ENCODE results near the gene FAM120B.

Gene FAM120B

DNA sequence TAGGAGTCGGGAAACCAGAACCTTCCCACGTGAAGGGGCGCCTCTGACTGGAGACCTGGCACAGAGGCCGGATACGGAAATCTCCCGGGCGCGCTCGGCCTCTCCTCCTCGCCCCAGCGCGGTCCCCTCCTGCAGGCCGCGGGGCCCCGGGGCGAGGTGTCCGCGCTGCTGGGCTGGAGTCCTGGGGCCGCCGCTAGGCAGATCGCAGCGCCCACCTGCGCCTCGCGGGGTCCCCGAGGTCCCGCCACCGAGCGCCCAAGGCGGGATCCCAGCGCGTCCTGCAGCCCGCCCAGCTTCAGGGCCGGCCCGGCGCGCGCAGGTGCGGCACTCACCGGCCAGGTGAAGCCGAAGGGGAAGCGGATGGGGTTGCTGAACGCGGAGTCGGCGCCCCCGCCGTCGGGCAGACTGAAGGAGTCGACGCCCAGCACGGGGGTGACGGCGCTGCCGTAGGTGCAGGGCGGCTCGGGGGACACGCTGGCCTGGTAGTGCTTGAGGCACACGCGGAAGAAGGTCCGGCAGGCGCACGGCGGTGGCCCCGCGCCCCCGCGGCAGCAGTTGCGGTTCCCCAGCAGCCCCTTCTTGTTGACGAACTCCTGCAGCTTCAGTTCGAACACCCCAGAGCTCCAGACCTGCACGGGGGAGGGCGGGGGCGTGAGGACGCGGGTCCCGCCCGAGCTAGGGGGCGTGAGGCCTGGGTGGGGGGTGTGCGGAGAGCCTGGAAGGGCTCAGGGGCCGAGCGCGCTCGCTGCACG lies 17.2 kb upstream of the FAM120B start:
- peak overlapping the region; percentile 69 for H3K27ac Mint-ChIP-seq
- no peaks in the 10 kb centered on the region for H3K9me3 Mint-ChIP-seq
- ATAC-seq: no peak
- H3K36me3 Mint-ChIP-seq: no peaks in the 10 kb centered on the region
- peaks cover 49% of the 10 kb centered on the region for H3K4me1 Mint-ChIP-seq
- H3K4me3 Mint-ChIP-seq: peak overlapping the region; percentile 68
- peaks cover 81% of the 10 kb centered on the region for H3K27me3 Mint-ChIP-seq

DNA sequence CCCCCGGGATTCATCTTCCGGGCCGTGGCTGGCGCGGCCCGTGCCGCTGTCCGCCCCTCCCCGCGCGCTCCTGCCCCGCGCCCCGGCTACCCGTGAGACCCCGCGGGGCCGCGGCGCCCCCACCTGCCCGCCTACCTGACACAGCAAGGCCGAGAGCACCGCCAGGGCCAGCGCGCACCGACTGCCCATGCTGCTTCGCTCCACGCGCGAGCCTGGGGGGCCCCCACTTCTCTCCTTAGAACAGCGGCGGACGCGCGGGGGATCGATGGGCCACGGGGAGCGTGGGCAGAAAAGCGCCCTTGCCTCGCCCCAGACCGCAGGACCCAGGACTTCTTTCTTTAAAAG lies 16.6 kb upstream of the FAM120B start:
- H3K4me1 Mint-ChIP-seq: peaks cover 51% of the 10 kb centered on the region
- peaks cover 80% of the 10 kb centered on the region for H3K27me3 Mint-ChIP-seq
- peak overlapping the region; percentile 95 for H3K4me3 Mint-ChIP-seq
- peak; percentile 32 for ATAC-seq
- peak overlapping the region; percentile 69 for H3K27ac Mint-ChIP-seq
- H3K36me3 Mint-ChIP-seq: no peaks in the 10 kb centered on the region
- no peaks in the 10 kb centered on the region for H3K9me3 Mint-ChIP-seq

DNA sequence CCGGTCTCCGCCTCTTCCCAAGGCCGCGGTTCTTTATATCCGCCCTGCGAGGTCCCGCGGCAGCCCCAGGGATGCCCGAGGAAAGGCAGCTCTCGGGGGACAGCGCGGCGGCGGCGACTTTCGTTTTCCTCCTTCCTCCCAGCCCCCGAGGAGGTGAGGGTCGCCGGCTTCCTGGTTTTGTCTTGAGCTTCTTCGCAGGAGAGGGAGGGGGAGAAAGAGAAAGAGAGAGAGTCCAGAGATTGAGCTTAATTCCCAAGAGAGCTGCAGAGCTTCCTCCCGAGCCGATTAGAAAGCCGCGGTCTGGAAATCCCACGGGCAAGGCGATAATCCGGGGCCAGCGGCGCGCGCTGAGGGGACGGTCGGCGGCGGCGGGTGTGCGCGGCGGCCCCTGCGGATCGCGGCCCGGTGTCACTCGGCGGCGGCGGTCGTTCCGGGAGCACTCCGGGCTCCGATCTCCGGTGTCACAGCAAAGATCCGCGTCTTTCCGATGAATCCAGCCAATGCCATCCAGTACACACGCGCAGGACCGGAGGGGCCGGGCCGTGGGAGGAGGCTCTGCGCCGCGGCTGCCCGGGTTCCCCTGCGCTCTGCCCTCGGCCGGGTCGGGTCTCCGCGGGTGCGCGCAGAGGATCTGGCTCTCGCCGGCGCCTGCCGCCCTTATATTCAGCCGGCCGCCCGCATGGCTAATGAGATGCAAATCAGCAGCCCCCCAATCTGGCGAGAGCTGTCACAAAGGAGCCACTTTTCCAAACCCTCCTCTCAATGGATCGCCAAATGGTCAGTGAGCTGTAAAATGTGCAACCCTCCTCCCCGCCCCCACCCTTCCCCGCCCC lies 16.0 kb upstream of the FAM120B start, which contains the start of gene DLL1:
Gene DLL1 (minus strand): TSS at position 783 of the 833 bp plus-strand sequence. CDS start 939 bp downstream, outside the sequence.
- ATAC-seq: peak; percentile 51
- Mint-ChIP-seq H3K4me1 (peaks cover 57% of the 10 kb centered on the region), H3K27me3 (peaks cover 79% of the 10 kb centered on the region), H3K9me3 (no peaks in the 10 kb centered on the region), H3K36me3 (no peaks in the 10 kb centered on the region), H3K4me3 (peak within 1 kb of the TSS; percentile 95), H3K27ac (peak within 1 kb of the TSS; percentile 69)

- H3K27ac Mint-ChIP-seq: peak overlapping the region; percentile 15
- H3K4me1 Mint-ChIP-seq: peaks cover 60% of the 10 kb centered on the region
- H3K9me3 Mint-ChIP-seq: no peaks in the 10 kb centered on the region
- peak; percentile 60 for ATAC-seq
- no peaks in the 10 kb centered on the region for H3K36me3 Mint-ChIP-seq
- peak overlapping the region; percentile 85 for H3K4me3 Mint-ChIP-seq
- peaks cover 79% of the 10 kb centered on the region for H3K27me3 Mint-ChIP-seq
Measured at GRCh38 chr6:170291271-170292110, 15.1 kb upstream of the FAM120B start.

GRCh38 chr6:170292111-170292406 lies 14.5 kb upstream of the FAM120B start:
- Mint-ChIP-seq H3K36me3 (no peaks in the 10 kb centered on the region), H3K27ac (peak overlapping the region; percentile 15), H3K27me3 (peaks cover 74% of the 10 kb centered on the region), H3K4me1 (peaks cover 60% of the 10 kb centered on the region), H3K4me3 (peak overlapping the region; percentile 85), H3K9me3 (no peaks in the 10 kb centered on the region)
- ATAC-seq: no peak

- H3K36me3 Mint-ChIP-seq: no peaks in the 10 kb centered on the region
- H3K27ac Mint-ChIP-seq: peak overlapping the region; percentile 15
- H3K27me3 Mint-ChIP-seq: peaks cover 74% of the 10 kb centered on the region
- H3K9me3 Mint-ChIP-seq: no peaks in the 10 kb centered on the region
- H3K4me3 Mint-ChIP-seq: peak overlapping the region; percentile 85
- ATAC-seq: no peak
- H3K4me1 Mint-ChIP-seq: peaks cover 60% of the 10 kb centered on the region
Measured at GRCh38 chr6:170292407-170293158, 14.0 kb upstream of the FAM120B start.

GRCh38 chr6:170293341-170294231 lies 13.0 kb upstream of the FAM120B start:
- no peak for ATAC-seq
- Mint-ChIP-seq H3K4me3 (no peak overlapping the region), H3K27me3 (peaks cover 74% of the 10 kb centered on the region), H3K27ac (no peak overlapping the region), H3K4me1 (peaks cover 54% of the 10 kb centered on the region), H3K36me3 (no peaks in the 10 kb centered on the region), H3K9me3 (no peaks in the 10 kb centered on the region)

DNA sequence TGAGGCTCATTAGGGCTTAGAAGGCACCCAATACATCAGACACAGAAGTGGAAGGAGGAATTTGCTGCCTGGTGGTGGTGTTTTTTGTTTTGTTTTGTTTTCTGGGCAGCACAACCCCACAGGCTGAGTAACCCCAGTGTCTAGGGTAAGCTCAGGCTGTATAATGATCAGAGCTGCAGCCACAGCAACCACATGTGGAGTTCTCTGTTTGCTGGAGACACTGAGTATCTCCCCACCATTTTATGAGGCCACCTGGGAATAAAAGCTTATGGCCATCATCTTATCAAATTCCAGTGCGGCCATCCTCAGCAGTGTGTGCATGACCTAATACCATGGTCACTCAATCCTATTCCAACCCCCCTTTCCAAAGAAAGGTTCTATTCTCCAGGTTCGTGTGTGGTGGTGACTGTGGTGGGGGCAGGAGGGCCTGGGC lies 12.2 kb upstream of the FAM120B start:
- H3K27ac Mint-ChIP-seq: no peak overlapping the region
- H3K4me3 Mint-ChIP-seq: no peak overlapping the region
- peaks cover 74% of the 10 kb centered on the region for H3K27me3 Mint-ChIP-seq
- H3K4me1 Mint-ChIP-seq: peaks cover 49% of the 10 kb centered on the region
- ATAC-seq: no peak
- H3K9me3 Mint-ChIP-seq: no peaks in the 10 kb centered on the region
- no peaks in the 10 kb centered on the region for H3K36me3 Mint-ChIP-seq

DNA sequence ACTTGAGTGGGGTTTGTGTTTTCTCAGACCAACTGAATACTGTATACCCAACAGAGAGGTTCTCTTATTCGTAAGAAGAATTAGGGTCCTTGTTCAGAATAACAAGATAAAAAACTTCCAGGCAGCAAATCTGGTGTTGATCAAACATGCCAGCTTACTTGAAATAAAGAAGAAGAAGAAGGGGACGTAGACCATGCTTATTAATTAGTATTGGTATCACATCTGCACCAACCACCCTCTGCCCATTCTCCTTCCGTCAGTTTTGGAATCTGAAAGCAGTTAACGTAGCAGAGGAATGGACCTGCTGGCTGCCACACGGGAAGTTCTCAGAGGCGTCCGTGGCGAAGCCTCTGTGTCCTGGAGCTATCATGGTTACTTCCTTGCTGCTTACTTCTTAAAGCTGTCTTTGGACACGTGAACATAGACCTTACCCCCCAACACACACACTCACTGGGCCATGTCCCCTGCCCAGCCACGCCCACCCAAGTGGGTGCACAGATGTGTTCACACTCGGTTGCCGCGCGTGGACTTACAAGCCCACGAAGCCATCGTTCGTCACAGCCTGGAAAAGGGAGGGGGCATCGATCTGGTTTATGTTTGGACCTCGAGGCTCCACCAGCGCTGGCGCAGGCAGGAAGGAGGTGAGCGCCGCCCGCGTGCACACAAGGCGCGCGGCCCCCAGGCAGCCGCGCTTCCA lies 11.6 kb upstream of the FAM120B start:
- no peaks in the 10 kb centered on the region for H3K36me3 Mint-ChIP-seq

GRCh38 chr6:170295510-170296422 lies 10.8 kb upstream of the FAM120B start:
- peaks cover 80% of the 10 kb centered on the region for H3K27me3 Mint-ChIP-seq
- H3K27ac Mint-ChIP-seq: peak overlapping the region; percentile 53
- peak overlapping the region; percentile 73 for H3K4me3 Mint-ChIP-seq
- no peaks in the 10 kb centered on the region for H3K36me3 Mint-ChIP-seq
- H3K4me1 Mint-ChIP-seq: peaks cover 39% of the 10 kb centered on the region
- H3K9me3 Mint-ChIP-seq: no peaks in the 10 kb centered on the region
- ATAC-seq: peak; percentile 69

More for the DNA sequence above, 11.6 kb upstream of the FAM120B start:
- H3K27ac Mint-ChIP-seq: peak overlapping the region; percentile 53
- H3K27me3 Mint-ChIP-seq: peaks cover 77% of the 10 kb centered on the region
- no peak for ATAC-seq
- peak overlapping the region; percentile 36 for H3K4me3 Mint-ChIP-seq
- H3K4me1 Mint-ChIP-seq: peaks cover 46% of the 10 kb centered on the region
- H3K9me3 Mint-ChIP-seq: no peaks in the 10 kb centered on the region

DNA sequence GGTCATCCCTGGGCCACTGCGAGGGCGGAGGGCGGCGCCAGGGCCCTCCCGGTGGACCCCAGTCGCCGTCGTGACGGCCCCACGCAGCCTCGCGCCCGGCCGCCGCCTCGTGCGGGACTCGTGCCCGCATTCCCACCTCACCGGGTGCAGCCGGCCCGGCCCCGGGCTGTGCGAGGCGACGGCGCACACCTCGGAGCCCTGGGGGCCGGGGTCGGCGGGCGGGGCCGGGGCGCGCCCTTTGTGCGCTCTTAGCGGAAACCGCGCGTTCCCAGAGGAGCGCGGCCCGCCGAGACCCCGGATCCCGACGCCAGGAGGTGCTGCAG lies 10.2 kb upstream of the FAM120B start:
- peaks cover 1% of the 10 kb centered on the region for H3K36me3 Mint-ChIP-seq
- H3K27ac Mint-ChIP-seq: no peak overlapping the region
- H3K4me1 Mint-ChIP-seq: peaks cover 39% of the 10 kb centered on the region
- ATAC-seq: no peak
- peaks cover 86% of the 10 kb centered on the region for H3K27me3 Mint-ChIP-seq
- H3K4me3 Mint-ChIP-seq: no peak overlapping the region
- H3K9me3 Mint-ChIP-seq: no peaks in the 10 kb centered on the region

DNA sequence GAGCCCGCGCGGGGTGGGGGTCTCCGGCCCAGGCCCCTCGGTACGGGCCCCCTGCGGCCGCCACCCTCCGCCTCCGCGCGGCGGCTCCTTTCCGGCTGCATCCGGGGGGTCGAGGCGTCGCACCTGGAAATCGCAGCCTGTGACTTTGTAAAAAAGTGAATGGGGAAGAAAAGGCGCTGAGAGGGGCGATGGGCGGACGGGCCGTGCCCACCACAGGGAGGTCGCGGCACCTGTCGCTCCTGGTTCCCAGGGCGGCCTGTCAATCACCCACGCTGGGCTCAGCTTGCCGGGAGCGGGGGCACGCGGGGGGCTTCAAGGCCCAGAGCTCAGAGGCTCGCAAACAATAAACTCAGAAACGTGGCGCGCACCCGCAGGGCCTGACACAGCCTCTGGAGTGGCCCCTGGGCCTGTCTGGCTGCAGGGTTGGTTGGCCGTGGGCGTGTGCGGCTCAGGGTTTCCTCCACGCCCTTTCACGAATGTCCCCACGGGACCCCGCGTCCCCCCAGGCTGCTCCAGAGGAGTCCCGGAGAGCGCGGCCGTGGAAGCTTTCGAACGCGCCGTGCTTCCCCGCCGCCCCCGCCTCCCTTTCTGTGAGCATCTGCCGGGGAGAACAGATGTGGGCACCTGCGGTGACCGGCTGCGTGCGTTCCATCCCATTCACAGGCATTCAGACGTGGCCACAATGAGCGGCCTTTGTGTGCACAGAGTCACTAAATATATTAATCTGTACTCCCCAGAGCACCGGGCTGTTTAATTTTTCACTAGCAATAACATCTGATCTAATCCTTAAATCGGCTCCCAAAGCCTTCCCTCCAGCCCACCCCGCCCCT lies 9.6 kb upstream of the FAM120B start:
- peaks cover 7% of the 10 kb centered on the region for H3K36me3 Mint-ChIP-seq
- peaks cover 86% of the 10 kb centered on the region for H3K27me3 Mint-ChIP-seq
- no peak for ATAC-seq
- H3K4me3 Mint-ChIP-seq: no peak overlapping the region
- H3K9me3 Mint-ChIP-seq: peaks cover 5% of the 10 kb centered on the region
- H3K27ac Mint-ChIP-seq: no peak overlapping the region
- peaks cover 34% of the 10 kb centered on the region for H3K4me1 Mint-ChIP-seq

All from stimulated activated memory B cell treated with anti-CD40 and anti-IgM and Interleukin-4, amounts not matched to agents 10 μg/mL and 1 μg/mL and 100 μg/mL, for 72 hours (primary cell).